ENCODE data around the gene TMSB10.
"Not testable (repeated sequence)": the region's sequence is repeated elsewhere in the genome, so short reads cannot be mapped to it uniquely, and the experiment has no call there.

Gene TMSB10

GRCh38 chr2:84912984-84913383 lies 7.5 kb downstream of the TMSB10 start:
- H3K9ac ChIP-seq = no peak overlapping the region
- TF ChIP-seq, protein P1, sequence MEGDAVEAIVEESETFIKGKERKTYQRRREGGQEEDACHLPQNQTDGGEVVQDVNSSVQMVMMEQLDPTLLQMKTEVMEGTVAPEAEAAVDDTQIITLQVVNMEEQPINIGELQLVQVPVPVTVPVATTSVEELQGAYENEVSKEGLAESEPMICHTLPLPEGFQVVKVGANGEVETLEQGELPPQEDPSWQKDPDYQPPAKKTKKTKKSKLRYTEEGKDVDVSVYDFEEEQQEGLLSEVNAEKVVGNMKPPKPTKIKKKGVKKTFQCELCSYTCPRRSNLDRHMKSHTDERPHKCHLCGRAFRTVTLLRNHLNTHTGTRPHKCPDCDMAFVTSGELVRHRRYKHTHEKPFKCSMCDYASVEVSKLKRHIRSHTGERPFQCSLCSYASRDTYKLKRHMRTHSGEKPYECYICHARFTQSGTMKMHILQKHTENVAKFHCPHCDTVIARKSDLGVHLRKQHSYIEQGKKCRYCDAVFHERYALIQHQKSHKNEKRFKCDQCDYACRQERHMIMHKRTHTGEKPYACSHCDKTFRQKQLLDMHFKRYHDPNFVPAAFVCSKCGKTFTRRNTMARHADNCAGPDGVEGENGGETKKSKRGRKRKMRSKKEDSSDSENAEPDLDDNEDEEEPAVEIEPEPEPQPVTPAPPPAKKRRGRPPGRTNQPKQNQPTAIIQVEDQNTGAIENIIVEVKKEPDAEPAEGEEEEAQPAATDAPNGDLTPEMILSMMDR (conservative IDR thresholded peaks at IDR 0.05; ENCODE audit: low read depth, low read length) = no peak
- no peaks in the 10 kb centered on the region for H3K36me3 ChIP-seq (ENCODE audit: insufficient read depth)
- H3K27ac ChIP-seq = no peak overlapping the region
- no peak overlapping the region for H3K4me3 ChIP-seq (IDR thresholded peaks at IDR 0.05; ENCODE audit: insufficient read depth, low read depth, low read length)
- H3K27me3 ChIP-seq (ENCODE audit: insufficient read depth, low read depth) = no peaks in the 10 kb centered on the region
- peaks cover 13% of the 10 kb centered on the region for H3K4me1 ChIP-seq (ENCODE audit: low read depth, poor library complexity, severe bottlenecking)
- no peaks in the 10 kb centered on the region for H3K79me2 ChIP-seq (ENCODE audit: insufficient read depth, low read depth)
- no peak overlapping the region for H2AFZ ChIP-seq (ENCODE audit: low read depth)
- H3K4me2 ChIP-seq = no peak overlapping the region
- H4K20me1 ChIP-seq (ENCODE audit: insufficient read depth) = no peaks in the 10 kb centered on the region

GRCh38 chr2:84914334-84914733 lies 8.9 kb downstream of the TMSB10 start:
- no peak overlapping the region for H3K9ac ChIP-seq
- no peaks in the 10 kb centered on the region for H3K36me3 ChIP-seq (ENCODE audit: insufficient read depth)
- no peaks in the 10 kb centered on the region for H3K27me3 ChIP-seq (ENCODE audit: insufficient read depth, low read depth)
- no peak overlapping the region for H3K4me3 ChIP-seq (IDR thresholded peaks at IDR 0.05; ENCODE audit: insufficient read depth, low read depth, low read length)
- H2AFZ ChIP-seq (ENCODE audit: low read depth) = no peak overlapping the region
- TF ChIP-seq, protein P1 (conservative IDR thresholded peaks at IDR 0.05; ENCODE audit: low read depth, low read length) = no peak
- H3K79me2 ChIP-seq (ENCODE audit: insufficient read depth, low read depth) = no peaks in the 10 kb centered on the region
- no peak overlapping the region for H3K27ac ChIP-seq
- no peaks in the 10 kb centered on the region for H3K4me1 ChIP-seq (ENCODE audit: low read depth, poor library complexity, severe bottlenecking)
- H4K20me1 ChIP-seq (ENCODE audit: insufficient read depth) = no peaks in the 10 kb centered on the region
- no peak overlapping the region for H3K4me2 ChIP-seq

- H3K4me1 ChIP-seq (ENCODE audit: low read depth, poor library complexity, severe bottlenecking); H3K4me3 ChIP-seq (IDR thresholded peaks at IDR 0.05; ENCODE audit: insufficient read depth, low read depth, low read length); H3K4me2 ChIP-seq; H3K27me3 ChIP-seq (ENCODE audit: insufficient read depth, low read depth); H3K36me3 ChIP-seq (ENCODE audit: insufficient read depth); H2AFZ ChIP-seq (ENCODE audit: low read depth); H4K20me1 ChIP-seq (ENCODE audit: insufficient read depth); H3K79me2 ChIP-seq (ENCODE audit: insufficient read depth, low read depth); H3K9ac ChIP-seq; H3K27ac ChIP-seq: not testable (repeated sequence)
Measured at GRCh38 chr2:84915675-84916074, 10.2 kb downstream of the TMSB10 start.

GRCh38 chr2:84917821-84918220 lies 12.4 kb downstream of the TMSB10 start:
- H2AFZ ChIP-seq (ENCODE audit: low read depth); H3K27ac ChIP-seq; H4K20me1 ChIP-seq (ENCODE audit: insufficient read depth): not testable (repeated sequence)

GRCh38 chr2:84918430-84918829 lies 13.0 kb downstream of the TMSB10 start:
- Histone ChIP-seq H2AFZ (ENCODE audit: low read depth) (no peak overlapping the region), H3K27ac (no peak overlapping the region), H4K20me1 (ENCODE audit: insufficient read depth) (no peaks in the 10 kb centered on the region), H3K36me3 (ENCODE audit: insufficient read depth) (no peaks in the 10 kb centered on the region), H3K4me3 (IDR thresholded peaks at IDR 0.05; ENCODE audit: insufficient read depth, low read depth, low read length) (no peak overlapping the region), H3K4me2 (no peak overlapping the region), H3K9ac (no peak overlapping the region), H3K27me3 (ENCODE audit: insufficient read depth, low read depth) (no peaks in the 10 kb centered on the region), H3K79me2 (ENCODE audit: insufficient read depth, low read depth) (no peaks in the 10 kb centered on the region), H3K4me1 (ENCODE audit: low read depth, poor library complexity, severe bottlenecking) (no peaks in the 10 kb centered on the region)
- TF ChIP-seq, protein P1 (conservative IDR thresholded peaks at IDR 0.05; ENCODE audit: low read depth, low read length) = no peak

More at GRCh38 chr2:84917821-84918220, 12.4 kb downstream of the TMSB10 start:
- not testable (repeated sequence) for H3K4me1 ChIP-seq (ENCODE audit: low read depth, poor library complexity, severe bottlenecking); H3K9ac ChIP-seq; H3K79me2 ChIP-seq (ENCODE audit: insufficient read depth, low read depth); H3K4me2 ChIP-seq; H3K27me3 ChIP-seq (ENCODE audit: insufficient read depth, low read depth); H3K36me3 ChIP-seq (ENCODE audit: insufficient read depth); H3K4me3 ChIP-seq (IDR thresholded peaks at IDR 0.05; ENCODE audit: insufficient read depth, low read depth, low read length)
